ENCODE data around the gene ROPN1B.
"Not testable (repeated sequence)": the region's sequence is repeated elsewhere in the genome, so short reads cannot be mapped to it uniquely, and the experiment has no call there.

DNA sequence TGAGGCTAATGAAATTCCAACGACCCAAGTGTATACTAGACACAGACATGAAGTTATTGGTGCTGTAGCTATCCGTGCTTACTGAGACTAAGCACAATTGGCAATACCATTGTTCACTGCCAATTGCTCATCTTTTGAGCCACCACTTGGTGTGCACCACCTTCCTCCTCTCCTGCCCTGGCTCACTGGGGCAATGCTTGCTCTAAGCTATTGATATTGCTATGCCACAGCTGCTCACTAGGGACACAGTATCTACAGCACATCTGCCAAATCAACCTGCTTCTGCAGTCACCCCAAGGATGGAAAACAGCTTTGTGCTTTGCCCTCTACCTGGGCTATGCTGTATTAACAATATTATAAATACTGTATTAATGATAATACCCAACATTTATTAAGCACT lies 16.0 kb downstream of the ROPN1B start:
- TF ChIP-seq, protein P1, sequence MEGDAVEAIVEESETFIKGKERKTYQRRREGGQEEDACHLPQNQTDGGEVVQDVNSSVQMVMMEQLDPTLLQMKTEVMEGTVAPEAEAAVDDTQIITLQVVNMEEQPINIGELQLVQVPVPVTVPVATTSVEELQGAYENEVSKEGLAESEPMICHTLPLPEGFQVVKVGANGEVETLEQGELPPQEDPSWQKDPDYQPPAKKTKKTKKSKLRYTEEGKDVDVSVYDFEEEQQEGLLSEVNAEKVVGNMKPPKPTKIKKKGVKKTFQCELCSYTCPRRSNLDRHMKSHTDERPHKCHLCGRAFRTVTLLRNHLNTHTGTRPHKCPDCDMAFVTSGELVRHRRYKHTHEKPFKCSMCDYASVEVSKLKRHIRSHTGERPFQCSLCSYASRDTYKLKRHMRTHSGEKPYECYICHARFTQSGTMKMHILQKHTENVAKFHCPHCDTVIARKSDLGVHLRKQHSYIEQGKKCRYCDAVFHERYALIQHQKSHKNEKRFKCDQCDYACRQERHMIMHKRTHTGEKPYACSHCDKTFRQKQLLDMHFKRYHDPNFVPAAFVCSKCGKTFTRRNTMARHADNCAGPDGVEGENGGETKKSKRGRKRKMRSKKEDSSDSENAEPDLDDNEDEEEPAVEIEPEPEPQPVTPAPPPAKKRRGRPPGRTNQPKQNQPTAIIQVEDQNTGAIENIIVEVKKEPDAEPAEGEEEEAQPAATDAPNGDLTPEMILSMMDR (IDR thresholded peaks at IDR 0.05): not testable (repeated sequence)
- TF ChIP-seq POLR2AphosphoS5, POLR2A, EP300 (IDR thresholded peaks at IDR 0.05): not testable (repeated sequence)
